ENCODE results near the gene C9. TPM values are rescaled to one million over a fixed set of nuclear protein-coding genes. Genes with fewer than 3 reads are reported as not detected.

Gene C9
- total RNA-seq, 1 donor from 2014 or later = 1.0 TPM

DNA sequence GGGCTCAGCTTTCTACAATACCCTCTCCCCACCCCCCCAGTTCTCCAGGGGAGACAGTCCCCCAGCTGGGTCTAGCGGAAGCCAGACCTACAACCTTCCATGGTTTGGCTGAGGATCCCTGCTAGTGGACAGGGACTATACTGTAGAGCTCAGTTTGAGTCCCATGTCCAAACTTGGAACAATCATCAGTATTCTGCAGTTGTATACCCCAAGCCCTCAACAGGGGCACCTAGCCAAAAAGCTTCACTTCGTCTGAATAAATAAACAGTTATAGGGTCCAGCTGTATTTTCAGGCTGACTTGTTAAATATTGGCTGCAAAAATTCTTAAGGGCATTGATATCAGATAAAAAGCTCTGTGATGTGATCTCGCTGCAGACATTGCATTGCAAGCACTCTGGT is 15.4 kb upstream of the C9 start:
- no peak overlapping the region for H3K27ac ChIP-seq (ENCODE audit: low read depth, low read length)
- no peaks in the 10 kb centered on the region for H3K9me3 ChIP-seq (ENCODE audit: control insufficient read depth in 3 of 3, low read length in 3 of 3)
- no peak overlapping the region for H3K9ac ChIP-seq (ENCODE audit: low read depth in 1 of 3, low read length in 3 of 3)
- no peaks in the 10 kb centered on the region for H3K4me1 ChIP-seq (ENCODE audit: control insufficient read depth in 3 of 3, insufficient read depth in 3 of 3, low read length in 3 of 3)
- H3K36me3 ChIP-seq (ENCODE audit: control insufficient read depth in 3 of 3, insufficient read depth in 3 of 3, low read length in 3 of 3) = peaks cover 7 to 46% (median 20%) of the 10 kb centered on the region in 3 donors
- H3K27me3 ChIP-seq (ENCODE audit: control insufficient read depth in 3 of 3, insufficient read depth in 3 of 3, low read length in 3 of 3) = no peaks in the 10 kb centered on the region
- no peak overlapping the region for H3K4me3 ChIP-seq (ENCODE audit: low read length in 3 of 3)

GRCh38 chr5:39377613-39378012 is 13.3 kb upstream of the C9 start:
- Histone ChIP-seq H3K4me1 (ENCODE audit: control insufficient read depth in 3 of 3, insufficient read depth in 3 of 3, low read length in 3 of 3) (no peaks in the 10 kb centered on the region), H3K9ac (ENCODE audit: low read depth in 1 of 3, low read length in 3 of 3) (no peak overlapping the region), H3K36me3 (ENCODE audit: control insufficient read depth in 3 of 3, insufficient read depth in 3 of 3, low read length in 3 of 3) (peaks cover 4 to 56% (median 15%) of the 10 kb centered on the region in 3 donors), H3K9me3 (ENCODE audit: control insufficient read depth in 3 of 3, low read length in 3 of 3) (no peaks in the 10 kb centered on the region), H3K27me3 (ENCODE audit: control insufficient read depth in 3 of 3, insufficient read depth in 3 of 3, low read length in 3 of 3) (no peaks in the 10 kb centered on the region), H3K4me3 (ENCODE audit: low read length in 3 of 3) (no peak overlapping the region), H3K27ac (ENCODE audit: low read depth, low read length) (no peak overlapping the region)

GRCh38 chr5:39376293-39376714 is 12.0 kb upstream of the C9 start:
- Histone ChIP-seq H3K36me3 (ENCODE audit: control insufficient read depth in 3 of 3, insufficient read depth in 3 of 3, low read length in 3 of 3) (peaks cover 2 to 57% (median 3%) of the 10 kb centered on the region in 3 donors), H3K27me3 (ENCODE audit: control insufficient read depth in 3 of 3, insufficient read depth in 3 of 3, low read length in 3 of 3) (no peaks in the 10 kb centered on the region), H3K27ac (ENCODE audit: low read depth, low read length) (no peak overlapping the region), H3K9me3 (ENCODE audit: control insufficient read depth in 3 of 3, low read length in 3 of 3) (no peaks in the 10 kb centered on the region), H3K9ac (ENCODE audit: low read depth in 1 of 3, low read length in 3 of 3) (no peak overlapping the region), H3K4me1 (ENCODE audit: control insufficient read depth in 3 of 3, insufficient read depth in 3 of 3, low read length in 3 of 3) (no peaks in the 10 kb centered on the region), H3K4me3 (ENCODE audit: low read length in 3 of 3) (no peak overlapping the region)

DNA sequence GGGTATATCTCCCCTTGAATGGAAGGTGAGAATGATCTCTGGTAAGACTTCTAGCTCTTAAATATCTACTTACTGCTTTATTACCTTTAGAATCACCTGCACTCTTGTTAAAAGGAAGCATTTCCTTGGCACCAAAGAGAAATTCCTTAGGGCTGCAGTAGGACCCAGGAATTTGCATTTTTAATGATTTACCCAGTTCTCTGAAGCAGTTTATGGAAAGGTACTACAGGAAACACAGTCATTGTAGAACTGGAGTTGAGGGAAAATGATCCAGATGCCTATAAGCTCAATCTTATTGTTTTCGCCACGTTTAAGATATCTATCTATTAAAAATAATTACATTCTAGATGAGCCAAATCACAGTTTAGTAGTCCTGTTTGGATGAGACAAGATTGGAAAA is 9.5 kb upstream of the C9 start:
- Histone ChIP-seq H3K9ac (ENCODE audit: low read depth in 1 of 3, low read length in 3 of 3) (no peak overlapping the region), H3K4me3 (ENCODE audit: low read length in 3 of 3) (no peak overlapping the region), H3K4me1 (ENCODE audit: control insufficient read depth in 3 of 3, insufficient read depth in 3 of 3, low read length in 3 of 3) (no peaks in the 10 kb centered on the region), H3K9me3 (ENCODE audit: control insufficient read depth in 3 of 3, low read length in 3 of 3) (no peaks in the 10 kb centered on the region), H3K27ac (ENCODE audit: low read depth, low read length) (no peak overlapping the region), H3K36me3 (ENCODE audit: control insufficient read depth in 3 of 3, insufficient read depth in 3 of 3, low read length in 3 of 3) (peaks cover 0 to 53% (median 0%) of the 10 kb centered on the region in 3 donors), H3K27me3 (ENCODE audit: control insufficient read depth in 3 of 3, insufficient read depth in 3 of 3, low read length in 3 of 3) (no peaks in the 10 kb centered on the region)

DNA sequence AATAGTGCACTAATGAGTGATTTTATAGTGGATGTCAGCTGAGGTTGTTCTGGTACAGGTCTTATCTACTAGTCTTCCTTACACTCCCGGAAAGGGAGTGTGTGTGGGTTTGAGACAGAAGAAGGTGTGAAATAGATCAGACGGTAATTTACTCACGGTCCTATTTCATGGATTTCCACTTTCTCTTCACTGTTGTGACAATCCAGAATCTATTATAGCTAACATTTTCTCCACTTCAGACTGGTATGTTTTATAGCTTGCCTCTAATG is 7.0 kb upstream of the C9 start:
- Histone ChIP-seq H3K4me3 (ENCODE audit: low read length in 3 of 3) (no peak overlapping the region), H3K27ac (ENCODE audit: low read depth, low read length) (no peak overlapping the region), H3K9me3 (ENCODE audit: control insufficient read depth in 3 of 3, low read length in 3 of 3) (no peaks in the 10 kb centered on the region), H3K4me1 (ENCODE audit: control insufficient read depth in 3 of 3, insufficient read depth in 3 of 3, low read length in 3 of 3) (no peaks in the 10 kb centered on the region), H3K36me3 (ENCODE audit: control insufficient read depth in 3 of 3, insufficient read depth in 3 of 3, low read length in 3 of 3) (peaks cover 0 to 32% (median 0%) of the 10 kb centered on the region in 3 donors), H3K9ac (ENCODE audit: low read depth in 1 of 3, low read length in 3 of 3) (no peak overlapping the region), H3K27me3 (ENCODE audit: control insufficient read depth in 3 of 3, insufficient read depth in 3 of 3, low read length in 3 of 3) (no peaks in the 10 kb centered on the region)

DNA sequence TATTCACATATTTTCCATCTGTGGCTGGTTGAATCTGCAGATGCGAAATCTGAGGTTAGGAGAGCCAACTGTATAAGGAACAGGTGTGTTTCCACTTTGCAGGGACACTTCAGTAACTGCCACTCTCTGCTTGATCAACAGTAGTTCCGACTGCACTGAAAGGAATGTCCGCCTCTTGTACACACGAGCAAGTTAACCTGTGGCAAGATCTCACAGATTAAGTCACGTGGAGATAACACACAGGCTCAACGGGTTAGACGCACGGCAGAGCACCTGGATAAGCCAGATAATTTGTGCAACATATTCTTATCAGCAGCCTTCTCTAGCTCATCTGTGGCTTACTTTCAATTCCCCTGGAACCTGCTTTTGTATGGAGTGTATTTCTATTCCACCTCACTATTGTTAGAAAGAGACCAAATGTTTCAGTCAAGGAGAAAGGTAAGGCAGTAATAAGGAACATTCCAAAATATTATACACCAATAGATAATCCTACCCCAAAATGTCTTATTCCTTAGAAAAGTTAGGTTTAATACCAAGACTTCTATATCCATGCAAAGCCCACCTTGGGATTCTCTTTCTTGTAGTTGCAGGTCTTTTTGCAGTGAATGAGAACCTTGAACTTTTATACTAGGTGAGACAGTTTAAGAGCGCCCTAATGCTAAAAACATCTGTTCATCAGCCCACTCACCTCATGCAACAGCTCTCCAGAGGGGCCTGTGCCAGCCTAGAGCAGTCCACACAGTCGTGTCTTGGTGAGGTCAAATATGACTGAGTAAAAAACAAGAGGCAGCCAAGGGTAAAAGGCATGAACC is 6.5 kb upstream of the C9 start:
- no peaks in the 10 kb centered on the region for H3K27me3 ChIP-seq (ENCODE audit: control insufficient read depth in 3 of 3, insufficient read depth in 3 of 3, low read length in 3 of 3)
- H3K9ac ChIP-seq (ENCODE audit: low read depth in 1 of 3, low read length in 3 of 3) = no peak overlapping the region
- H3K4me3 ChIP-seq (ENCODE audit: low read length in 3 of 3) = no peak overlapping the region
- no peak overlapping the region for H3K27ac ChIP-seq (ENCODE audit: low read depth, low read length)
- H3K9me3 ChIP-seq (ENCODE audit: control insufficient read depth in 3 of 3, low read length in 3 of 3) = no peaks in the 10 kb centered on the region
- H3K36me3 ChIP-seq (ENCODE audit: control insufficient read depth in 3 of 3, insufficient read depth in 3 of 3, low read length in 3 of 3) = peaks cover 0 to 30% (median 0%) of the 10 kb centered on the region in 3 donors
- H3K4me1 ChIP-seq (ENCODE audit: control insufficient read depth in 3 of 3, insufficient read depth in 3 of 3, low read length in 3 of 3) = no peaks in the 10 kb centered on the region

DNA sequence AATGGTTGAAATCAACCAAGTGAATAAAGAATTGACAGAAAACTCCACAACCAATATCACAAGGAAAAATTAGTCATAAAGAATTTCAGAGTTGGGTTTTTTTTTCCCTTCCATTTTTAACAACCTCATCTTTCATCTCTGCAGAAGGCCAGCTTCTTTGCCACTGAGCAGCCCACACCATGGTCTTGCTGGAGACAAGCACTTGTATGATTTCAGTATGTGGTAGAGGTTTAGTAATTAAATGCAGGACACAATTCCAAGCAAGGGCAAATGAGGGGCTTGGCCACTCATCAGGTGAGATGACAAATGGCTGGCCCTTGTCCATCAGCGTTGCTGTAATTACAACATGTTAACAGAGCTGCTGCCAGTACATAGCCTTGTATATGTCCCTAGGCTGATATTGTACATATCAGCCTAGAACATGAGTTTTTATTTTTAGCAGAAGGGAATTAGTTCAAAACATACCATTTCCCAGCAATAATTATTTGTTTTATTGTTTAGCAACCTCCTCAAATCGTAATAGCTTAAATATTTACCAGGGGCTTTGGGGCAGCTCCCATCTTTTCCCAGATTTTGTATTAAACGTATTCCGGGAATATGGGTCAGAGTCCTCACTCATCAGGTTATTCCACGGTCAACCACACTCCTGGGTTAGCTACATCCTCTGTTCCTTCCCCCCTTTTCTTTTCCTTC is 5.0 kb upstream of the C9 start:
- H3K36me3 ChIP-seq (ENCODE audit: control insufficient read depth in 3 of 3, insufficient read depth in 3 of 3, low read length in 3 of 3) = peaks cover 0 to 26% (median 0%) of the 10 kb centered on the region in 3 donors
- no peaks in the 10 kb centered on the region for H3K4me1 ChIP-seq (ENCODE audit: control insufficient read depth in 3 of 3, insufficient read depth in 3 of 3, low read length in 3 of 3)
- H3K27ac ChIP-seq (ENCODE audit: low read depth, low read length) = no peak overlapping the region
- H3K4me3 ChIP-seq (ENCODE audit: low read length in 3 of 3) = no peak overlapping the region
- H3K9ac ChIP-seq (ENCODE audit: low read depth in 1 of 3, low read length in 3 of 3) = no peak overlapping the region
- no peaks in the 10 kb centered on the region for H3K9me3 ChIP-seq (ENCODE audit: control insufficient read depth in 3 of 3, low read length in 3 of 3)
- no peaks in the 10 kb centered on the region for H3K27me3 ChIP-seq (ENCODE audit: control insufficient read depth in 3 of 3, insufficient read depth in 3 of 3, low read length in 3 of 3)

DNA sequence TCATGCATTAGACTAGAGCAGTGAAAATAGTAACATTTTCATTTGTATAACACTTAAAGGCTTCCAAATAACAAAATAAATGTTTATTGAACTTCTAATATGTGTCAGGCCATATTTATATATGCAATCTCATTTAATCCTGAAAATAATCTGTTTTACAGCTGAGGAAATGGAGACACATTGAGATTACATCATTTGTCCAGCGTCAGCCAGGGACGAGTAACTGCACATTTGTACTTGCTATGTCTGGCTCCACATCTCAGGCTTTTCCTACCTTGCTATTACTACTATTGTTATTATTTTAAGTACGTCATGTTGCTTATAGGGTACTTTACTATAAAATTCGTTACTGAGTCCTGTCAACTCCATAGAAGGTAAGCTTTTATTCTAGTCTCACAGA is 3.8 kb upstream of the C9 start:
- Histone ChIP-seq H3K4me1 (ENCODE audit: control insufficient read depth in 3 of 3, insufficient read depth in 3 of 3, low read length in 3 of 3) (no peaks in the 10 kb centered on the region), H3K9ac (ENCODE audit: low read depth in 1 of 3, low read length in 3 of 3) (no peak overlapping the region), H3K27me3 (ENCODE audit: control insufficient read depth in 3 of 3, insufficient read depth in 3 of 3, low read length in 3 of 3) (no peaks in the 10 kb centered on the region), H3K27ac (ENCODE audit: low read depth, low read length) (no peak overlapping the region), H3K4me3 (ENCODE audit: low read length in 3 of 3) (no peak overlapping the region), H3K9me3 (ENCODE audit: control insufficient read depth in 3 of 3, low read length in 3 of 3) (no peaks in the 10 kb centered on the region), H3K36me3 (ENCODE audit: control insufficient read depth in 3 of 3, insufficient read depth in 3 of 3, low read length in 3 of 3) (peaks cover 0 to 15% (median 0%) of the 10 kb centered on the region in 3 donors)

DNA sequence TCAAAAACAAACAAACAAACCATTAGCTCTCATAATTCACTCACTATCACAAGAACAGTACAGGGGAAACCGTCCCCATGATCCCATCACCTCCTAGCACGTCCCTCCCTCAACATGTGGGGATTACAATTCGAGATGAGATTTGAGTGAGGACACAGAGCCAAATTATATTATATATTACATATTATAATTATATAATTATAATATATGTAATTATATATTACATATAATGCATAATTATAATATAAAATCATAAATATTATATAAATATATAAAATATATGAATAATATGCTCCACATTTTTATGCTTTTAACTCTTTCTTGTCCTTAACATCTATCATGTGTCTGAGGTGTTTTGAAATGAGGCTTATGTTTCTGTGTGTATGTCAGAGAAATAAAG is 3.4 kb upstream of the C9 start:
- Histone ChIP-seq H3K9me3 (ENCODE audit: control insufficient read depth in 3 of 3, low read length in 3 of 3) (no peaks in the 10 kb centered on the region), H3K9ac (ENCODE audit: low read depth in 1 of 3, low read length in 3 of 3) (no peak overlapping the region), H3K36me3 (ENCODE audit: control insufficient read depth in 3 of 3, insufficient read depth in 3 of 3, low read length in 3 of 3) (peaks cover 0 to 11% (median 0%) of the 10 kb centered on the region in 3 donors), H3K4me3 (ENCODE audit: low read length in 3 of 3) (no peak overlapping the region), H3K4me1 (ENCODE audit: control insufficient read depth in 3 of 3, insufficient read depth in 3 of 3, low read length in 3 of 3) (no peaks in the 10 kb centered on the region), H3K27me3 (ENCODE audit: control insufficient read depth in 3 of 3, insufficient read depth in 3 of 3, low read length in 3 of 3) (no peaks in the 10 kb centered on the region), H3K27ac (ENCODE audit: low read depth, low read length) (no peak overlapping the region)

DNA sequence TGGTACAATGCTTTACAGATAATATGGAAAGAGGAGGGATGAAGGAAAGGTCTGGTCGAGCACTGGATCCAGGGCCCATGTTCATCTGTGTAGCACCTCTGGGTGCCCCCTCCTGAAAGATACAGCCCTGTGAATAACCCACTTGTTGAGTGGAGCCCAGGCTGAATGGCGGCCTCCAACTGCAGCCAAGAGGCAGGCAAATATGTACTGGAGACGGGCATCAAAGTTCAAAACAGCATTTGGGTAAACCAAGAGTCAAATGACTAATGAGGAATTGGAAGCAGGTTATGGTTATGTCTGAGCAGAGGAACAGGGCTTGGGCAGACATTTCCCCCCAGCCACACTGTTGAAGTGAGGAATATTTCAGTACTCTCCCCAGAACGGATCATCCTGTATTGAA is 1.1 kb downstream of the C9 start:
- no peaks in the 10 kb centered on the region for H3K36me3 ChIP-seq (ENCODE audit: control insufficient read depth in 3 of 3, insufficient read depth in 3 of 3, low read length in 3 of 3)
- no peak overlapping the region for H3K27ac ChIP-seq (ENCODE audit: low read depth, low read length)
- no peaks in the 10 kb centered on the region for H3K27me3 ChIP-seq (ENCODE audit: control insufficient read depth in 3 of 3, insufficient read depth in 3 of 3, low read length in 3 of 3)
- no peak overlapping the region for H3K9ac ChIP-seq (ENCODE audit: low read depth in 1 of 3, low read length in 3 of 3)
- no peaks in the 10 kb centered on the region for H3K9me3 ChIP-seq (ENCODE audit: control insufficient read depth in 3 of 3, low read length in 3 of 3)
- no peak overlapping the region for H3K4me3 ChIP-seq (ENCODE audit: low read length in 3 of 3)
- H3K4me1 ChIP-seq (ENCODE audit: control insufficient read depth in 3 of 3, insufficient read depth in 3 of 3, low read length in 3 of 3) = no peaks in the 10 kb centered on the region
